Heart right ventricle (tissue), 16 donors: ENCODE measurements around the gene ADCK2. TPM values are rescaled to one million over a fixed set of nuclear protein-coding genes. Genes with fewer than 3 reads are reported as not detected.
"Not testable (repeated sequence)": the region's sequence is repeated elsewhere in the genome, so short reads cannot be mapped to it uniquely, and the experiment has no call there.

ENCODE experiments used
- ATAC-seq, 8 donors: fragments of 200-7000 bp; cut with Tn5 transposase; one replicate each; pipeline ENCODE4 v1.9.1; 2020; ENCODE audit warnings: mild to moderate bottlenecking in 8 of 8, moderate library complexity in 8 of 8, moderate number of reproducible peaks in 1 of 8
- DNase-seq, 2 donors: peaks; one replicate each; pipeline ENCODE4 v3.0.0-alpha.2; 2020
- H3K27ac ChIP-seq, 10 donors: fragments of 200-600 bp; sonication (generic) in 2 of 10; one replicate each; pipeline versions ENCODE4 v1.5.0 to v1.8.0; 2020 to 2022; ENCODE audit warnings: mild to moderate bottlenecking in 3 of 10
- H3K27me3 ChIP-seq, 7 donors: fragments of 200-600 bp; one replicate each; pipeline ENCODE4 v1.8.0; 2021 to 2022; ENCODE audit warnings: mild to moderate bottlenecking in 2 of 7
- H3K36me3 ChIP-seq, 9 donors: fragments of 200-600 bp; sonication (generic) in 1 of 9; one replicate each; pipeline versions ENCODE4 v1.5.0 to v1.8.0; 2020 to 2022; ENCODE audit warnings: mild to moderate bottlenecking in 2 of 9
- H3K4me1 ChIP-seq, 9 donors: fragments of 200-600 bp; sonication (generic) in 1 of 9; one replicate each; pipeline versions ENCODE4 v1.5.0 to v1.8.0; 2020 to 2022; ENCODE audit warnings: mild to moderate bottlenecking in 4 of 9
- H3K4me3 ChIP-seq, 10 donors: fragments of 200-600 bp; sonication (generic) in 2 of 10; one replicate each; pipeline versions ENCODE4 v1.5.0 to v1.8.0; 2020 to 2022; ENCODE audit warnings: mild to moderate bottlenecking in 7 of 10, moderate library complexity in 2 of 10
- H3K9me3 ChIP-seq, 11 donors: fragments of 200-600 bp in 10 of 11; sonication (generic) in 2 of 11; one replicate each; pipeline versions ENCODE4 v1.5.0 to v1.8.0; 2013 to 2022; ENCODE audit warnings: mild to moderate bottlenecking in 2 of 11, control low read depth in 1 of 11, moderate library complexity in 1 of 11
- WGBS, 2 donors: extraction: QIAGEN DNeasy Blood & Tissue Kit; methylation state at CpG; one replicate each; pipeline ENCODE4 v1.1.7; 2013; ENCODE audit warnings: inconsistent platforms in 1 of 2; 5-methylcytosine and 5-hydroxymethylcytosine counted together
- intact Hi-C, 10 donors: fragments of 100-400 bp; cut with DNase I; formaldehyde crosslinking; loops; one replicate each; pipeline versions ENCODE4 v1.11.1 to v1.14.2; 2022
- long read RNA-seq, 3 donors: library from polyadenylated mRNA; unstranded; transcript quantifications; one replicate each; pipeline ENCODE4 v2.0.0, GENCODE V29; 2020 to 2021
- polyA plus RNA-seq, 2 donors: library from polyadenylated mRNA; stranded (reverse); fragments of 200-250 nt; gene quantifications; one replicate each; pipeline ENCODE4 v1.2.3, GENCODE V29; 2013
- total RNA-seq, 10 donors: library from RNA; stranded (reverse); fragmentation: NEBNext Ultra II Directional in 3 of 10; extraction: Animal tissue kit (Norgen Biotek cat#: 25700) in 3 of 10; gene quantifications; one replicate each; pipeline versions ENCODE4 v1.2.1 to v1.2.4, GENCODE V29; 2021 to 2023
- TF ChIP-seq, protein P1 (sequence below), 9 donors: fragments of 200-600 bp; sonication (generic) in 2 of 9; IDR thresholded peaks; one replicate each; pipeline versions ENCODE4 v1.5.0 to v1.8.0; 2021 to 2022; ENCODE audit warnings: antibody characterized with exemption in 9 of 9, mild to moderate bottlenecking in 5 of 9, moderate library complexity in 1 of 9
- donor health status: Arrhythmogenic right ventricular cardiomyopathy.
- donor health status: ischemic (EF 13 %, LVEDD 7.1; RV severe dilation, severe dysfunction).
- donor health status: healthy with polysubstance abuse.
- donor health status: DM: no; HTN: yes; CAD: no.
- donor health status: DM: no; HTN: no; CAD: no.
- donor health status: ischemic (EF 25% LVEDD 6.9; RV normal size, moderate dysfunction).
- donor health status: ischemic (EF 25% LVEDD 5.7; RV mildly dilated, moderate dysfunction).
- donor health status: healthy.
- donor health status: DM: yes; HTN: yes; CAD: no.
- donor health status: Ischemic cardiomyopathy.
- donor health status: ischemic (EF 35%, LVEDD 5.7; RV mildly dilated, moderate dysfunction).
- donor health status: nonischemic (EF 11% LVEDD 7.7; RV severe dilation, severe dysfunction).
- donor health status: DM: yes; HTN: yes; CAD: no.
- donor health status: PGD.
- donor health status: ischemic (EF 29% LVEDD 5.4; RV normal size, mild dysfunction).
- donor health status: nonischemic (EF 23%, LVEDD 6.1; RV moderate dilation, normal function).

Gene ADCK2, protein sequence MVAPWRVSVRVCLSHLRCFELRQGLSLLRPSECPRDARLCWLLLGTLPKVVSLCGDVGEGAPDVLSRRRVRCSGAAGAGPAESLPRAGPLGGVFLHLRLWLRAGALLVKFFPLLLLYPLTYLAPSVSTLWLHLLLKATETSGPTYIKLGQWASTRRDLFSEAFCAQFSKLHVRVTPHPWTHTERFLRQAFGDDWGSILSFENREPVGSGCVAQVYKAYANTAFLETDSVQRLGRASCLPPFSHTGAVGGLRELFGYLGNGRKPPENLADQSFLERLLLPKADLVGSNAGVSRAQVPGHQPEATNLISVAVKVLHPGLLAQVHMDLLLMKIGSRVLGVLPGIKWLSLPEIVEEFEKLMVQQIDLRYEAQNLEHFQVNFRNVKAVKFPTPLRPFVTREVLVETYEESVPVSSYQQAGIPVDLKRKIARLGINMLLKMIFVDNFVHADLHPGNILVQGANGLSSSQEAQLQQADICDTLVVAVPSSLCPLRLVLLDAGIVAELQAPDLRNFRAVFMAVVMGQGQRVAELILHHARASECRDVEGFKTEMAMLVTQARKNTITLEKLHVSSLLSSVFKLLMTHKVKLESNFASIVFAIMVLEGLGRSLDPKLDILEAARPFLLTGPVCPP
- 10 to 100 TPM in 2 of 10 donors, 1 to 10 TPM in 8; 6.8 to 11.4 (median 8.2) TPM for total RNA-seq
- polyA plus RNA-seq = 10 to 100 TPM in 1 of 2 donors, 1 to 10 TPM in 1; 5.6 to 10.5 TPM
- long read RNA-seq, donor 1, transcript ADCK2-201 (8 exons, 2,377 nt) = major isoform, 34 of 35 reads
- long read RNA-seq, donor 1, partial matches to known transcripts = 0 of 35 reads
- long read RNA-seq, donor 1, other reads (novel, unspliced or antisense) = 1 of 35 reads
- long read RNA-seq, donor 2, transcript ADCK2-201 (8 exons, 2,377 nt) = major isoform, 33 of 37 reads
- long read RNA-seq, donor 2, partial matches to known transcripts = 2 of 37 reads
- long read RNA-seq, donor 2, other reads (novel, unspliced or antisense) = 2 of 37 reads
- long read RNA-seq, donor 3, transcript ADCK2-201 (8 exons, 2,377 nt) = major isoform, 20 of 25 reads
- long read RNA-seq, donor 3, partial matches to known transcripts = 0 of 25 reads
- long read RNA-seq, donor 3, other reads (novel, unspliced or antisense) = 4 of 25 reads

DNA sequence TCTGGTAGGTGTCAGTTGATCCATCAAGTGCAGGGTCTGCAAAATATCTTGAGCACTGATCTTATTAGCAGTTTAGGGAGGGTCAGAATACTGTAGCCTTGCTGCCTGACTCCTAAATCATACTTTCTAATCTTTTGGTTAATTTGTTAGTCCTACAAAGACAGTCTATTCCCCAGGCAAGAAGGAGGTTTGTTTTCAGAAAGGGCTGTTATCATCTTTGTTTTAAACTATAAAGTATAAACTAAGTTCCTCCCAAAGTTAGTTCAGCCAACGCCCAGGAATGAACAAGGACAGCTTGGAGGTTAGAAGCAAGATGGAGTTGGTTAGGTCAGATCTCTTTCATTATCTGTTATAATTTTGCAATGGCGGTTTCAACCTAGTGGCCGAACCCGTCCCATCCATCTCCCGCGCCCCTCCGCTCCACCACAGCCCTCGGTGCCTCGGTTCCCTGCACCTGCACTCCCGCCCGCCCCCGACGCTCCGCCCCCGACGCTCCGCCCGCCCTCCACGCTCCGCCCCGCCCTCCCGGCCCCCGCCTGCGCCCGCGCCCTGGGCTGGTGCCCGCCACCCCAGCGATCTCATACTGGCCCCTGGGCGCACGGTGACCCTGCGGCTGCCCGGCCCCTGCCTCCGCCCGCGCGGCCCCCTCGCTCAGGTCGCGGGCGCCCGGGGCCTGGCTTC lies at the start of gene ADCK2:
Gene ADCK2, plus strand, starts transcription at position 564 of the 681 bp plus-strand sequence. CDS start 386 bp downstream, outside the sequence.
- DNase-seq = peak; percentile 40 to 74
- peaks cover 0 to 10% (median 0%) of the 10 kb centered on the region in 9 donors for H3K36me3 ChIP-seq
- peak within 1 kb of the TSS; percentile 56 to 89 (median 80) for H3K27ac ChIP-seq
- peaks cover 0 to 35% (median 33%) of the 10 kb centered on the region in 9 donors for H3K4me1 ChIP-seq
- no peaks in the 10 kb centered on the region for H3K27me3 ChIP-seq
- WGBS, 2 donors = 1 to 2% methylated on average over 33 to 41 of the region's 41 CpGs
- no peaks in the 10 kb centered on the region for H3K9me3 ChIP-seq
- ATAC-seq = peak; percentile 37 to 87 (median 70)
- intact Hi-C loops = loop anchor here in 4 of 10 donors (10.0 kb wide), 1 partner anchor 342 kb away; the partner anchor contains the start of gene MRPS33 (in 4 of the 4)
- TF ChIP-seq, protein P1, sequence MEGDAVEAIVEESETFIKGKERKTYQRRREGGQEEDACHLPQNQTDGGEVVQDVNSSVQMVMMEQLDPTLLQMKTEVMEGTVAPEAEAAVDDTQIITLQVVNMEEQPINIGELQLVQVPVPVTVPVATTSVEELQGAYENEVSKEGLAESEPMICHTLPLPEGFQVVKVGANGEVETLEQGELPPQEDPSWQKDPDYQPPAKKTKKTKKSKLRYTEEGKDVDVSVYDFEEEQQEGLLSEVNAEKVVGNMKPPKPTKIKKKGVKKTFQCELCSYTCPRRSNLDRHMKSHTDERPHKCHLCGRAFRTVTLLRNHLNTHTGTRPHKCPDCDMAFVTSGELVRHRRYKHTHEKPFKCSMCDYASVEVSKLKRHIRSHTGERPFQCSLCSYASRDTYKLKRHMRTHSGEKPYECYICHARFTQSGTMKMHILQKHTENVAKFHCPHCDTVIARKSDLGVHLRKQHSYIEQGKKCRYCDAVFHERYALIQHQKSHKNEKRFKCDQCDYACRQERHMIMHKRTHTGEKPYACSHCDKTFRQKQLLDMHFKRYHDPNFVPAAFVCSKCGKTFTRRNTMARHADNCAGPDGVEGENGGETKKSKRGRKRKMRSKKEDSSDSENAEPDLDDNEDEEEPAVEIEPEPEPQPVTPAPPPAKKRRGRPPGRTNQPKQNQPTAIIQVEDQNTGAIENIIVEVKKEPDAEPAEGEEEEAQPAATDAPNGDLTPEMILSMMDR (IDR thresholded peaks at IDR 0.05) = no peak
- peak within 1 kb of the TSS; percentile 62 to 99 (median 78) for H3K4me3 ChIP-seq

DNA sequence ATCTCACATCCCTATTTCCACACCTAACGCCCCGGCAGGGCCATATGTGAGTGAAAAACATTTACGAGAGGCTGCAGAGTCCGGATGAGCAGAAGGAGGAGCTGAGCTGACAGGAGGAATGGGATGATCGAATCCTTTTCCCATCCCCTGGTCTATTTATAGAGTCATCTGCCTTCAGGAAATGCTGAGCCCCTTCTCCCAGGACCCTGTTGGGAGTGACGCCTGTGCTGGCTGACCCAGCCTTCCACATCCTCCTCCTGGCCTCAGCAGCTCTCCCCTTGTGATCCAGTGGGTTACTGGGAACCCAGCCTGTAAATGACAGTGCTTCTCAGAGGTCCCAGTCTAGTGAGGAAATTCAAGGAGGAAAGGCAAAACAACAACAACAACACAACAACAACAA lies 48.8 kb upstream of the ADCK2 start:
- Histone ChIP-seq H3K27me3 (no peaks in the 10 kb centered on the region), H3K4me1 (peaks cover 8 to 76% (median 47%) of the 10 kb centered on the region in 9 donors), H3K9me3 (no peaks in the 10 kb centered on the region), H3K27ac (peak overlapping the region; percentile 37 to 84 (median 74)), H3K36me3 (no peaks in the 10 kb centered on the region), H3K4me3 (no peak overlapping the region)
- ATAC-seq = peak in 7 of 8 donors; percentile 32 to 68 (median 59)
- 52 to 54% methylated on average over 6 of the region's 6 CpGs for WGBS, 2 donors
- TF ChIP-seq, protein P1 (IDR thresholded peaks at IDR 0.05) = no peak
- intact Hi-C loops = no loop called here
- DNase-seq = peak; percentile 53 to 65

DNA sequence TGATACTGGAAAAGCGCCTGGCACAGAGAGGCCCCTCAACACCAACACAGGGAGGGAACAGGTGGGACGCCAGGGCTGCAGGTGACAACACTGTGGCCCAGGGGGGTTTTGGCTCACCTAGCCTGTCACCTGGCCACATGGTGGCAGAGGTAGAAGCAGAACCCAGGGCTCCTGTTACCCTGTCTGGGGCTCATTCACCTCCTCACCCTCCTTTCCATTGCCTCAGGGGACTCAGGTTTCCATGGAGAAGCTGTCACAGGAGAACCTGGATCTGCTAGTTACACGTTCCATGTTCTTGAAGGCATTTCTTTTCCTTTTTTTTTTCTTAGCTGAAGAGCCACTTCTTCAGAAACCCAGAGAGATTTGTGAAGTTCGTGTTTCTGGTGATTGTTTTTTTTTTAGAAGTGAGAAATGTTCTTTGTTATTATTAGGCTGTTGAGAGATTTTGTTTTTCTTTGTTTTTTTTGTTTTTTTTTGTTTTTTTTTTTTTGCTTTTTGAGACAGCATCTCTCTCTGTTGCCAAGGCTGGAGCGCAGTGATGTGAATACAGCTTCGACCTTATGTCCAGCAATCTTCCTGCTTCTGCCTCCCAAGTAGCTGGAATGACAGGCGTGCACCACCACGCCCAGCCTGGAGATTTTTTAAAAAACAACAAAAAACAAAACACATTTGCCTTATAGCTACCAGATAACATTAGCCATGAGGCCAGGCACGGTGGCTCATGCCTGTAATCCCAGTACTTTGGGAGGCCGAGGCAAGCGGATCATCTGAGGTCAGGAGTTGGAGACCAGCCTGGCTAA lies 48.2 kb upstream of the ADCK2 start:
- Histone ChIP-seq H3K4me3 (no peak overlapping the region), H3K9me3 (no peaks in the 10 kb centered on the region), H3K4me1 (peaks cover 8 to 79% (median 47%) of the 10 kb centered on the region in 9 donors), H3K27ac (peak overlapping the region; percentile 37 to 84 (median 74)), H3K27me3 (no peaks in the 10 kb centered on the region), H3K36me3 (no peaks in the 10 kb centered on the region)
- DNase-seq = no peak
- WGBS, 2 donors = 80 to 86% methylated on average over 11 of the region's 11 CpGs
- intact Hi-C loops = no loop called here
- ATAC-seq = no peak
- TF ChIP-seq, protein P1 (IDR thresholded peaks at IDR 0.05) = no peak

DNA sequence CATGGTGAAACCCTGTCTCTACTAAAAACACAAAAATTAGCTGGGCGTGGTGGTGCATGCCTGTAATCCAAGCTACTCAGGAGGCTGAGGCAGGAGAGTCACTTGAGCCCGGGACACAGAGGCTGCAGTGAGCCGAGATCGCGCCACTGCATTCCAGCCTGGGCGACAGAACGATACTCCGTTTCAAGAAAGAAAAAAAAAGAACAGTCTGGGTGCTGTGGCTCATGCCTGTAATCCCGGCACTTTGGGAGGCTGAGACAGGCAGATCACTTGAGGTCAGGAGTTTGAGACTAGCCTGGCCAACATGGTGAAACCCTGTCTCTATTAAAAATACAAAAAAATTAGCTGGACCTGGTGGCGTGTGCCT lies 47.6 kb upstream of the ADCK2 start:
- intact Hi-C loops, H3K9me3 ChIP-seq, H3K27me3 ChIP-seq, ATAC-seq, DNase-seq, H3K4me3 ChIP-seq, H3K36me3 ChIP-seq: not testable (repeated sequence)
- peaks cover 8 to 79% (median 44%) of the 10 kb centered on the region in 9 donors for H3K4me1 ChIP-seq
- WGBS, 2 donors = 94 to 97% methylated on average over 10 of the region's 10 CpGs
- H3K27ac ChIP-seq = peak overlapping the region in 8 of 10 donors; percentile 30 to 84 (median 74)
